HG03354 (cell line): ENCODE measurements around the gene BLTP3A.
"Not testable (repeated sequence)": the region's sequence is repeated elsewhere in the genome, so short reads cannot be mapped to it uniquely, and the experiment has no call there.

Experiments used
- ATAC-seq: cut with Tn5 transposase; IDR thresholded peaks from one replicate; pipeline ENCODE4 v1.9.1; 2021; ENCODE audit warnings: mild to moderate bottlenecking; ENCODE audit not compliant: unreplicated experiment, poor library complexity, severe bottlenecking

Gene BLTP3A

GRCh38 chr6:34818872-34819570 is 27.1 kb downstream of the BLTP3A start:
- not testable (repeated sequence) for ATAC-seq

GRCh38 chr6:34819571-34820480 is 27.9 kb downstream of the BLTP3A start:
- no peak for ATAC-seq

GRCh38 chr6:34829137-34829536 is 37.3 kb downstream of the BLTP3A start:
- ATAC-seq: no peak

GRCh38 chr6:34832942-34833341 is 41.1 kb downstream of the BLTP3A start:
- no peak for ATAC-seq

GRCh38 chr6:34834789-34835518 is 43.1 kb downstream of the BLTP3A start:
- ATAC-seq: no peak

- ATAC-seq: no peak
Measured at GRCh38 chr6:34836008-34836407, 44.1 kb downstream of the BLTP3A start.

- no peak for ATAC-seq
Measured at GRCh38 chr6:34836451-34836850, 44.6 kb downstream of the BLTP3A start.

GRCh38 chr6:34837528-34837927 is 45.6 kb downstream of the BLTP3A start:
- ATAC-seq: no peak

- ATAC-seq: no peak
Measured at GRCh38 chr6:34839666-34840352, 47.9 kb downstream of the BLTP3A start.
